ENCODE measurements around the gene IL4.

Gene IL4

GRCh38 chr5:132695956-132696355, 22.2 kb downstream of the IL4 start:
- no peak for DNase-seq (ENCODE audit: low spot score)

DNA sequence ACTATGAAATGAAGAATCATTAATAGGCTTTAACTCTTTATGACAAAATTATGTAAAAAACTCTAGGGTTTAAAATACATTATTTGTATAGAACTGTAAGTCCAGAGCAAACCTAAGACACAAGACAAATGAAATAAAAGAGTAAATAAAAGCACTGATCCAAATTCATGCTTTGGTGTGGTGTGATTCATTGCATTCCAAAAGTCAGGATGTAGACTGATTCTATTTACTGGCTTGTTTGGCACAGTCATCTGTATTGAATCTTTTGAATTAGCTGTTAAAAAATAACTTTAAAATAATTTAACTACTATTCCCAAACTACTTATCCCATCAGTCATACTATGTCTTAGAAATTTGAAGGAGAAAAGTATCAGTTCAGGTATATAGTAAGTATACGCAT, 31.1 kb downstream of the IL4 start:
- DNase-seq (ENCODE audit: low spot score), result no peak

- no peak for DNase-seq (ENCODE audit: low spot score)
Measured at GRCh38 chr5:132708645-132709044, 34.9 kb downstream of the IL4 start.

- DNase-seq (ENCODE audit: low spot score), result no peak
Measured at GRCh38 chr5:132714456-132715307, 40.9 kb downstream of the IL4 start.

GRCh38 chr5:132718544-132719312, 44.9 kb downstream of the IL4 start:
- no peak for DNase-seq (ENCODE audit: low spot score)

DNA sequence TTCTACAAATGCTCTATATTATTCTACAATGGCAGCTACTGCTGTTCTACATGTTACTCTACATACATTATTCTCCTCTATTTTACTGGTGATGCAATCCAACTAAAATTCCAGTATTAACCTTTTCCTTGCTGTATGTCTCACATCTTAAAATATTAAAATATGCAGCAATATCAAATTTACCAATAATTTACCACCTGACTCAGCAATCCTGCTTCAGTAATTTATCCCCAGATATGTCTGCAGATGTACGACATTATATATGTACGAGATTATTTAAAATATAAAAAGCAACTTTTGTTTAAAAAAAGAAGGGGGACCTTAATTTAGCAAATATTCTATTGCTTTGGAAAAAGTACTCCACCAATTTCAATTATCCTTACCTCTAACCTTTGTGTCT, 52.0 kb downstream of the IL4 start:
- DNase-seq (ENCODE audit: low spot score), result no peak

DNA sequence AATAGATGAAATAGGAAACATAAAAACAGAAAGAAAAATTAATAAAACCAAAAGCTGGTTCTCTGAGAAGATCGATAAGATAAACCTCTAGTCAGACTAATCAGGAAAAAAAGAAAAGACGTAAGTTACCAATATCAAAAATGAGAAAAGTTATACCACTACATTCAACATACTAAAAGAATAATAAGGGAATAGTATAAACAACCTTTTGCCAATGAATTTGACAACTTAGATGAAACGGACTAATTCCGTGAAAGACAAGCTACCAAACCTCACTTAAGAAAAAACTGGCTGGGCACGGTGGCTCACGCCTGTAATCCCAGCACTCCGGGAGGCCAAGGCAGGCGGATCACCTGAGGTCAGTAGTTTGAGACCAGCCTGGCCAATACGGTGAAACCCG, 56.1 kb downstream of the IL4 start:
- no peak for DNase-seq (ENCODE audit: low spot score)

Measured in CD4-positive, alpha-beta T cell treated with Interleukin-6 at 100 ng/mL for 8 hours (primary cell).